Liver (tissue), 9 donors: ENCODE measurements around the gene PPIA. TPM values are rescaled to one million over a fixed set of nuclear protein-coding genes. Genes with fewer than 3 reads are reported as not detected.

ENCODE experiments used
- DNase-seq: peaks from one replicate; pipeline ENCODE4 v3.0.0-alpha.2; 2017; ENCODE audit warnings: low spot score
- H3K27ac ChIP-seq, 2 donors: one replicate each; pipeline ENCODE4 v1.7.0; 2013; ENCODE audit warnings: inconsistent platforms in 2 of 2, low read length in 2 of 2, control low read depth in 1 of 2, low read depth in 1 of 2, mild to moderate bottlenecking in 1 of 2
- H3K27me3 ChIP-seq, 4 donors: one replicate each; pipeline versions ENCODE4 v1.6.1 to v1.7.0; 2013; ENCODE audit warnings: low read length in 3 of 4, inconsistent platforms in 1 of 4, mild to moderate bottlenecking in 1 of 4, moderate library complexity in 1 of 4; ENCODE audit not compliant: control insufficient read depth in 4 of 4, insufficient read depth in 4 of 4
- H3K36me3 ChIP-seq, 4 donors: one replicate each; pipeline versions ENCODE4 v1.6.1 to v1.7.0; 2013; ENCODE audit warnings: low read length in 3 of 4, mild to moderate bottlenecking in 3 of 4, low read depth in 1 of 4, moderate library complexity in 1 of 4; ENCODE audit not compliant: control insufficient read depth in 4 of 4, insufficient read depth in 3 of 4
- H3K4me1 ChIP-seq, 4 donors: one replicate each; pipeline versions ENCODE4 v1.6.1 to v1.7.0; 2013; ENCODE audit warnings: low read length in 3 of 4, mild to moderate bottlenecking in 3 of 4, moderate library complexity in 1 of 4; ENCODE audit not compliant: control insufficient read depth in 4 of 4, insufficient read depth in 4 of 4
- H3K4me3 ChIP-seq, 3 donors: one replicate each; pipeline versions ENCODE4 v1.6.1 to v1.7.0; 2013; ENCODE audit warnings: low read length in 3 of 3, control low read depth in 1 of 3, low read depth in 1 of 3, mild to moderate bottlenecking in 1 of 3
- H3K9ac ChIP-seq, 2 donors: one replicate each; pipeline ENCODE4 v1.7.0; 2013; ENCODE audit warnings: low read length in 2 of 2, mild to moderate bottlenecking in 2 of 2, moderate library complexity in 2 of 2, control low read depth in 1 of 2, low read depth in 1 of 2
- H3K9me3 ChIP-seq, 4 donors: one replicate each; pipeline versions ENCODE4 v1.6.1 to v1.7.0; 2013; ENCODE audit warnings: low read length in 3 of 4; ENCODE audit not compliant: control insufficient read depth in 4 of 4
- EGR1 ChIP-seq, 2 donors: IDR thresholded peaks; 2 replicates each; pipeline ENCODE4 v1.6.1; 2016 to 2018; ENCODE audit warnings: antibody characterized with exemption in 2 of 2, low read depth in 2 of 2
- FOXA1 ChIP-seq: IDR thresholded peaks from 2 replicates; pipeline ENCODE4 v1.6.1; 2016; ENCODE audit warnings: antibody characterized with exemption
- FOXA2 ChIP-seq: IDR thresholded peaks from 2 replicates; pipeline ENCODE4 v1.6.1; 2016; ENCODE audit warnings: antibody characterized with exemption
- GABPA ChIP-seq, 2 donors: IDR thresholded peaks in 1 of 2; conservative IDR thresholded peaks in 1 of 2; 2 replicates each; pipeline ENCODE4 v1.6.1; 2016; ENCODE audit warnings: antibody characterized with exemption in 2 of 2, mild to moderate bottlenecking in 1 of 2, moderate library complexity in 1 of 2
- HNF4A ChIP-seq, 2 donors: conservative IDR thresholded peaks; 2 replicates each; pipeline ENCODE4 v1.6.1; 2016; ENCODE audit warnings: antibody characterized with exemption in 2 of 2, mild to moderate bottlenecking in 2 of 2
- HNF4G ChIP-seq: IDR thresholded peaks from 2 replicates; pipeline ENCODE4 v1.6.1; 2016; ENCODE audit warnings: antibody characterized with exemption
- JUND ChIP-seq, 2 donors: IDR thresholded peaks; 2 replicates each; pipeline ENCODE4 v1.6.1; 2016; ENCODE audit warnings: antibody characterized with exemption in 2 of 2
- NR2F2 ChIP-seq: IDR thresholded peaks from 2 replicates; pipeline ENCODE4 v1.6.1; 2016; ENCODE audit warnings: antibody characterized with exemption
- RAD21 ChIP-seq, 2 donors: IDR thresholded peaks; 2 replicates each; pipeline ENCODE4 v1.6.1; 2016; ENCODE audit warnings: antibody characterized with exemption in 2 of 2, mild to moderate bottlenecking in 2 of 2
- RXRA ChIP-seq, 2 donors: IDR thresholded peaks; 2 replicates each; pipeline ENCODE4 v1.6.1; 2017 to 2018; ENCODE audit warnings: antibody characterized with exemption in 2 of 2, mild to moderate bottlenecking in 1 of 2
- SP1 ChIP-seq: IDR thresholded peaks from 2 replicates; pipeline ENCODE4 v1.6.1; 2018; ENCODE audit warnings: antibody characterized with exemption, mild to moderate bottlenecking
- TAF1 ChIP-seq: conservative IDR thresholded peaks from 2 replicates; pipeline ENCODE4 v1.6.1; 2016; ENCODE audit warnings: antibody characterized with exemption, mild to moderate bottlenecking
- YY1 ChIP-seq: IDR thresholded peaks from 2 replicates; pipeline ENCODE4 v1.6.1; 2016; ENCODE audit warnings: antibody characterized with exemption, mild to moderate bottlenecking
- WGBS: extraction: QIAGEN DNeasy Blood & Tissue Kit; methylation state at CpG from one replicate; pipeline ENCODE4 v1.1.7; 2013; 5-methylcytosine and 5-hydroxymethylcytosine counted together
- polyA plus RNA-seq, 2 donors: library from polyadenylated mRNA; stranded (reverse) in 1 of 2; unstranded in 1 of 2; fragments of 200-250 nt in 1 of 2; fragments of >200 nt in 1 of 2; fragmentation: Nextera tagmentation in 1 of 2; extraction: Ambion mirVana in 1 of 2; gene quantifications; one replicate each; pipeline versions ENCODE4 v1.2.1 to v1.2.3, GENCODE V29; 2013 to 2015
- total RNA-seq, 2 donors: library from RNA; depleted of rRNA; stranded (reverse); fragments of >200 nt; gene quantifications; one replicate each; pipeline ENCODE4 v1.2.3, GENCODE V29; 2014
- TF ChIP-seq, protein P1 (sequence below): IDR thresholded peaks from 2 replicates; pipeline ENCODE4 v1.6.1; 2016; ENCODE audit warnings: antibody characterized with exemption
- TF ChIP-seq, protein P2 (sequence below): IDR thresholded peaks from 2 replicates; pipeline ENCODE4 v1.6.1; 2016; ENCODE audit warnings: antibody characterized with exemption
- TF ChIP-seq, protein P3 (sequence below): fragments of 150-350 bp; IDR thresholded peaks from 2 replicates; pipeline ENCODE4 v1.5.1; 2017; ENCODE audit warnings: improper control_type of control experiment, low read depth, low read length; ENCODE audit not compliant: missing input control
- TF ChIP-seq, protein P4 (sequence below): IDR thresholded peaks from 2 replicates; pipeline ENCODE4 v1.6.1; 2016; ENCODE audit warnings: antibody characterized with exemption, mild to moderate bottlenecking
- donor health status: healthy.
- donor health status: healthy.
- donor health status: healthy.
- donor health status: healthy.
- donor health status: healthy.

Gene PPIA
- total and polyA plus RNA-seq, 4 donors = 834 to 1,873 (median 1,399) TPM

DNA sequence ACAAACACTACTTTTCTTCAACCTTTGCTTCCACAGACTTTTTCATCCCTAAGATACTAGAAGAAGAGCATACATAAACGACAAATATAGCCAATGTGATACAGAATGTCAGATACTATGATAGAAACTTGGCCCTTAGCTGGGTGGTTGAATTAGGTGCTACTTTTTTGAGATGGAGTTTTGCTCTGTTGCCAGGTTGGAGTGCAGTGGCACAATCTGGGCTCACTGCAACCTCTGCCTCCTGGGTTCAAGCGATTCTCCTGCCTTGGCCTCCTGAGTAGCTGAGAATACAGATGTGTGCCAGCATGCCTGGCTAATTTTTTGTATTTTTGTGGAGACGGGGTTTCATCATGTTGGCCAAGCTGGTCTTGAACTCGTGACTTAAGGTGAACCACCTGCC lies 3.5 kb downstream of the PPIA start (continued):
- TF ChIP-seq JUND (IDR thresholded peaks at IDR 0.05) (no peak), TAF1 (no peak), NR2F2 (no peak), RAD21 (IDR thresholded peaks at IDR 0.05) (no peak), RXRA (IDR thresholded peaks at IDR 0.05) (no peak), HNF4G (no peak)
- TF ChIP-seq, protein P1, sequence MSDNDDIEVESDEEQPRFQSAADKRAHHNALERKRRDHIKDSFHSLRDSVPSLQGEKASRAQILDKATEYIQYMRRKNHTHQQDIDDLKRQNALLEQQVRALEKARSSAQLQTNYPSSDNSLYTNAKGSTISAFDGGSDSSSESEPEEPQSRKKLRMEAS = no peak
- TF ChIP-seq, protein P2, sequence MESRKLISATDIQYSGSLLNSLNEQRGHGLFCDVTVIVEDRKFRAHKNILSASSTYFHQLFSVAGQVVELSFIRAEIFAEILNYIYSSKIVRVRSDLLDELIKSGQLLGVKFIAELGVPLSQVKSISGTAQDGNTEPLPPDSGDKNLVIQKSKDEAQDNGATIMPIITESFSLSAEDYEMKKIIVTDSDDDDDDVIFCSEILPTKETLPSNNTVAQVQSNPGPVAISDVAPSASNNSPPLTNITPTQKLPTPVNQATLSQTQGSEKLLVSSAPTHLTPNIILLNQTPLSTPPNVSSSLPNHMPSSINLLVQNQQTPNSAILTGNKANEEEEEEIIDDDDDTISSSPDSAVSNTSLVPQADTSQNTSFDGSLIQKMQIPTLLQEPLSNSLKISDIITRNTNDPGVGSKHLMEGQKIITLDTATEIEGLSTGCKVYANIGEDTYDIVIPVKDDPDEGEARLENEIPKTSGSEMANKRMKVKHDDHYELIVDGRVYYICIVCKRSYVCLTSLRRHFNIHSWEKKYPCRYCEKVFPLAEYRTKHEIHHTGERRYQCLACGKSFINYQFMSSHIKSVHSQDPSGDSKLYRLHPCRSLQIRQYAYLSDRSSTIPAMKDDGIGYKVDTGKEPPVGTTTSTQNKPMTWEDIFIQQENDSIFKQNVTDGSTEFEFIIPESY = no peak

DNA sequence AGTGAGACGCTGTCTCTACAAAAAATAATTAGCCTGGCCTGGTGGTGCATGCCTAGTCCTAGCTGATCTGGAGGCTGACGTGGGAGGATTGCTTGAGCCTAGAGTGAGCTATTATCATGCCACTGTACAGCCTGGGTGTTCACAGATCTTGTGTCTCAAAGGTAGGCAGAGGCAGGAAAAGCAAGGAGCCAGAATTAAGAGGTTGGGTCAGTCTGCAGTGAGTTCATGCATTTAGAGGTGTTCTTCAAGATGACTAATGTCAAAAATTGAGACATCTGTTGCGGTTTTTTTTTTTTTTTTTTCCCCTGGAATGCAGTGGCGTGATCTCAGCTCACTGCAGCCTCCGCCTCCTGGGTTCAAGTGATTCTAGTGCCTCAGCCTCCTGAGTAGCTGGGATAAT lies 5.4 kb downstream of the PPIA start:
- Histone ChIP-seq H3K4me1 (peaks cover 9 to 20% (median 14%) of the 10 kb centered on the region in 4 donors), H3K27me3 (no peaks in the 10 kb centered on the region), H3K36me3 (peaks cover 19 to 35% (median 30%) of the 10 kb centered on the region in 4 donors), H3K4me3 (no peak overlapping the region), H3K9ac (no peak overlapping the region), H3K27ac (no peak overlapping the region), H3K9me3 (no peaks in the 10 kb centered on the region)
- WGBS = 93% methylated on average over 5 of the region's 5 CpGs
- DNase-seq = no peak
- no peak for TF ChIP-seq SP1
- no peak for TF ChIP-seq NR2F2
- TF ChIP-seq HNF4G = no peak
- TF ChIP-seq RAD21 (IDR thresholded peaks at IDR 0.05) = no peak
- TF ChIP-seq TAF1 = no peak
- no peak for TF ChIP-seq FOXA1
- no peak for TF ChIP-seq JUND (IDR thresholded peaks at IDR 0.05)
- TF ChIP-seq, protein P3, sequence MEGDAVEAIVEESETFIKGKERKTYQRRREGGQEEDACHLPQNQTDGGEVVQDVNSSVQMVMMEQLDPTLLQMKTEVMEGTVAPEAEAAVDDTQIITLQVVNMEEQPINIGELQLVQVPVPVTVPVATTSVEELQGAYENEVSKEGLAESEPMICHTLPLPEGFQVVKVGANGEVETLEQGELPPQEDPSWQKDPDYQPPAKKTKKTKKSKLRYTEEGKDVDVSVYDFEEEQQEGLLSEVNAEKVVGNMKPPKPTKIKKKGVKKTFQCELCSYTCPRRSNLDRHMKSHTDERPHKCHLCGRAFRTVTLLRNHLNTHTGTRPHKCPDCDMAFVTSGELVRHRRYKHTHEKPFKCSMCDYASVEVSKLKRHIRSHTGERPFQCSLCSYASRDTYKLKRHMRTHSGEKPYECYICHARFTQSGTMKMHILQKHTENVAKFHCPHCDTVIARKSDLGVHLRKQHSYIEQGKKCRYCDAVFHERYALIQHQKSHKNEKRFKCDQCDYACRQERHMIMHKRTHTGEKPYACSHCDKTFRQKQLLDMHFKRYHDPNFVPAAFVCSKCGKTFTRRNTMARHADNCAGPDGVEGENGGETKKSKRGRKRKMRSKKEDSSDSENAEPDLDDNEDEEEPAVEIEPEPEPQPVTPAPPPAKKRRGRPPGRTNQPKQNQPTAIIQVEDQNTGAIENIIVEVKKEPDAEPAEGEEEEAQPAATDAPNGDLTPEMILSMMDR = no peak
- TF ChIP-seq FOXA2 = no peak
- TF ChIP-seq EGR1 (IDR thresholded peaks at IDR 0.05; ENCODE audit: low read depth in 2 of 2) = no peak
- TF ChIP-seq, protein P4, sequence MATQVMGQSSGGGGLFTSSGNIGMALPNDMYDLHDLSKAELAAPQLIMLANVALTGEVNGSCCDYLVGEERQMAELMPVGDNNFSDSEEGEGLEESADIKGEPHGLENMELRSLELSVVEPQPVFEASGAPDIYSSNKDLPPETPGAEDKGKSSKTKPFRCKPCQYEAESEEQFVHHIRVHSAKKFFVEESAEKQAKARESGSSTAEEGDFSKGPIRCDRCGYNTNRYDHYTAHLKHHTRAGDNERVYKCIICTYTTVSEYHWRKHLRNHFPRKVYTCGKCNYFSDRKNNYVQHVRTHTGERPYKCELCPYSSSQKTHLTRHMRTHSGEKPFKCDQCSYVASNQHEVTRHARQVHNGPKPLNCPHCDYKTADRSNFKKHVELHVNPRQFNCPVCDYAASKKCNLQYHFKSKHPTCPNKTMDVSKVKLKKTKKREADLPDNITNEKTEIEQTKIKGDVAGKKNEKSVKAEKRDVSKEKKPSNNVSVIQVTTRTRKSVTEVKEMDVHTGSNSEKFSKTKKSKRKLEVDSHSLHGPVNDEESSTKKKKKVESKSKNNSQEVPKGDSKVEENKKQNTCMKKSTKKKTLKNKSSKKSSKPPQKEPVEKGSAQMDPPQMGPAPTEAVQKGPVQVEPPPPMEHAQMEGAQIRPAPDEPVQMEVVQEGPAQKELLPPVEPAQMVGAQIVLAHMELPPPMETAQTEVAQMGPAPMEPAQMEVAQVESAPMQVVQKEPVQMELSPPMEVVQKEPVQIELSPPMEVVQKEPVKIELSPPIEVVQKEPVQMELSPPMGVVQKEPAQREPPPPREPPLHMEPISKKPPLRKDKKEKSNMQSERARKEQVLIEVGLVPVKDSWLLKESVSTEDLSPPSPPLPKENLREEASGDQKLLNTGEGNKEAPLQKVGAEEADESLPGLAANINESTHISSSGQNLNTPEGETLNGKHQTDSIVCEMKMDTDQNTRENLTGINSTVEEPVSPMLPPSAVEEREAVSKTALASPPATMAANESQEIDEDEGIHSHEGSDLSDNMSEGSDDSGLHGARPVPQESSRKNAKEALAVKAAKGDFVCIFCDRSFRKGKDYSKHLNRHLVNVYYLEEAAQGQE = no peak
- TF ChIP-seq, protein P2 = no peak
- no peak for TF ChIP-seq HNF4A (conservative IDR thresholded peaks at IDR 0.05)
- TF ChIP-seq GABPA (IDR thresholded peaks at IDR 0.05 in 1 of 2, conservative IDR thresholded peaks at IDR 0.05 in 1 of 2) = no peak
- no peak for TF ChIP-seq YY1
- TF ChIP-seq, protein P1 = no peak
